AG04449 (cell line): ENCODE measurements around the gene MADD.

Experiments
- CTCF ChIA-PET: fragments of 350-600 bp; formaldehyde crosslinking; extraction: SDS; loops from one replicate; lab custom pipeline; 2021; ENCODE audit warnings: antibody characterized with exemption; lab: Yijun Ruan, JAX
- POLR2A ChIA-PET: fragments of 400-600, 350-600 bp; formaldehyde crosslinking; extraction: SDS; loops from one replicate; lab custom pipeline; 2020; ENCODE audit warnings: antibody characterized with exemption, inconsistent platforms; lab: Yijun Ruan, JAX
- DNase-seq: peaks from one replicate; pipeline ENCODE4 v3.0.0-alpha.2; 2010; ENCODE audit warnings: low read depth, low spot score
- H3K4me3 ChIP-seq: 2 replicates; pipeline ENCODE4 v1.5.1; 2011; ENCODE audit warnings: low read depth, mild to moderate bottlenecking, control low read depth, low read length
- TF ChIP-seq, protein P1 (sequence below): IDR thresholded peaks from one replicate; pipeline ENCODE4 v1.5.1; 2011; ENCODE audit warnings: mild to moderate bottlenecking, moderate library complexity, low read length, control low read depth, inconsistent platforms; ENCODE audit not compliant: insufficient read depth; ENCODE audit errors: missing control alignments

The MADD gene

DNA sequence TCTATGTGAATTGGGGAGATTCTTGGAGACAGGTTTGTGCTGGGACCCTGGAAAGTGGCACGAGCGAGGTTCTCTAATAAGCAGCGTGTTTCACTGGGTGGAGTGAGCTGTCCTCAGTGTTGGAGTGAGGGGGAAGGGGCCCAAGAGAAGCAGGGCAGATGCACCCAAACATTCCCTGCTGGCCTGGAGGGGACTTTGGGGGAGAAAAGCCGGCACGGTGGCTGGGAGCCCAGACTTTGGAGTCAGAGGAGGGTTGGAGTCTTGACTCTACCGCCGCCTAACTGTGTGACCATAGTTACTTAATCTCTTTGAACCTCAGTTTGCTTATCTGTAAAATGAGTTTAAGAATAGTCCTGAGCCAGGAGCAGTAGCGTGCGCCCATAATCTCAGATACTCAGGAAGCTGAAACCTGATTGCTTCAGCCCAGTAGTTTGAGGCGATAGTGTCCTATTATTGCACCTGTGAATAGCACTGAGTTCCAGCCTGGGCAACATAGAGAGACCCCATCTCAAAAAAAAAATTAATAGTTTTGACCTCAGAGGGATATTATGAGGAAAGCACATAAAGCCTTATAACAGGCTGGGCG is 11.5 kb upstream of the MADD start:
- DNase-seq, result no peak
- POLR2A ChIA-PET, result interaction anchor here (1.1 to 1.5 kb wide), 2 partner anchors 10 to 16 kb away, joined by 4 to 5 read pairs; partner anchors contain the start of gene ACP2
- TF ChIP-seq, protein P1, sequence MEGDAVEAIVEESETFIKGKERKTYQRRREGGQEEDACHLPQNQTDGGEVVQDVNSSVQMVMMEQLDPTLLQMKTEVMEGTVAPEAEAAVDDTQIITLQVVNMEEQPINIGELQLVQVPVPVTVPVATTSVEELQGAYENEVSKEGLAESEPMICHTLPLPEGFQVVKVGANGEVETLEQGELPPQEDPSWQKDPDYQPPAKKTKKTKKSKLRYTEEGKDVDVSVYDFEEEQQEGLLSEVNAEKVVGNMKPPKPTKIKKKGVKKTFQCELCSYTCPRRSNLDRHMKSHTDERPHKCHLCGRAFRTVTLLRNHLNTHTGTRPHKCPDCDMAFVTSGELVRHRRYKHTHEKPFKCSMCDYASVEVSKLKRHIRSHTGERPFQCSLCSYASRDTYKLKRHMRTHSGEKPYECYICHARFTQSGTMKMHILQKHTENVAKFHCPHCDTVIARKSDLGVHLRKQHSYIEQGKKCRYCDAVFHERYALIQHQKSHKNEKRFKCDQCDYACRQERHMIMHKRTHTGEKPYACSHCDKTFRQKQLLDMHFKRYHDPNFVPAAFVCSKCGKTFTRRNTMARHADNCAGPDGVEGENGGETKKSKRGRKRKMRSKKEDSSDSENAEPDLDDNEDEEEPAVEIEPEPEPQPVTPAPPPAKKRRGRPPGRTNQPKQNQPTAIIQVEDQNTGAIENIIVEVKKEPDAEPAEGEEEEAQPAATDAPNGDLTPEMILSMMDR, result no peak
- H3K4me3 ChIP-seq, result no peak overlapping the region
- CTCF ChIA-PET, result interaction anchor here (0.8 to 5.6 kb wide), 24 partner anchors 9 to 105 kb away, joined by 3 to 108 read pairs (median 10); partner anchors contain the start of genes ACP2, ARFGAP2, MADD and PACSIN3

DNA sequence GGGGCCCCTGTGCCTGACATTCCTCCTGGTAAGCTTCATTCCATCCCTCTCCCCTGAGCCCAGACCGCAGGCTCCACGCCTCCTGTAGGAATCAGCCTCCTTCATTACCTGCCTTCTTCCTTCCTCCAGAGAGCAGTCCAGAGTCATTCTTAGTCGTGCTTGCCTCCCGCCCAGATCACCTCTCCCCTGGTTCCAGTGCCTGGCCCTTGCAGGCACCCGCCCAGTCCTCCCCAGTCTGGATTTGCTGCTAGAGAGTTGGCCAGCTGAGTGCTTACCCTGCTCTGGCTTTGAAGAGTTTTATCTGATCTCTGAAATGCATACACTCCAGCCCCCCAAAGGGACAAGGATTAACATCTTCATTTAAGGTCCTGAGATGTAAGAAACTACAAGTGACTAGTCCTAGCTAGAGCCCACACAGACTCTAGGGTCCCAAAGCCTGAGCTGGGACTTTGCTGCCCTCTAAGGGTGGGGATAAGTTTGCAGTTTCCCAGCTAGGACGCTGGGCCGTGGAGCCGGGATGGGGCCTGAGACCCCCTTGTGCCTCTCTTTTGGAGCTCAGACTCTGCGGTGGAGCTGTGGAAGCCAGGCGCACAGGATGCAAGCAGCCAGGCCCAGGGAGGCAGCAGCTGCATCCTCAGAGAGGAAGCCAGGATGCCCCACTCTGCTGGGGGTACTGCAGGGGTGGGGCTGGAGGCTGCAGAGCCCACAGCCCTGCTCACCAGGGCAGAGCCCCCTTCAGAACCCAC is 10.5 kb upstream of the MADD start:
- ChIA-PET POLR2A (interaction anchor here (1.5 to 1.8 kb wide), 2 partner anchors 11 to 17 kb away, joined by 4 to 6 read pairs; partner anchors contain the start of gene ACP2), CTCF (interaction anchor here (0.8 to 5.6 kb wide), 27 partner anchors 8 to 426 kb away, joined by 3 to 108 read pairs (median 9); partner anchors contain the start of genes ACP2, ARFGAP2, MADD and PACSIN3)
- no peak for DNase-seq
- TF ChIP-seq, protein P1, result peak; percentile 65
- no peak overlapping the region for H3K4me3 ChIP-seq

DNA sequence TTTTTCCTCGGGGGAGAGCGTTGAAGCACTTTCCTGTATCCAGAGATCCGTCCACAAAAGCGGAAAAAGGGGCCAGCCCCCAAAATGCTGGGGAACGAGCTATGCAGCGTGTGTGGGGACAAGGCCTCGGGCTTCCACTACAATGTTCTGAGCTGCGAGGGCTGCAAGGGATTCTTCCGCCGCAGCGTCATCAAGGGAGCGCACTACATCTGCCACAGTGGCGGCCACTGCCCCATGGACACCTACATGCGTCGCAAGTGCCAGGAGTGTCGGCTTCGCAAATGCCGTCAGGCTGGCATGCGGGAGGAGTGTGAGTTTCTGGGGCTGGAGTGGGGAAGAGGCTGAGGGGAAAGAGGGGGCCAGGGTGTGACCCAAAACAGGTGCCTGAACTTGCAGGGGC is 9.6 kb upstream of the MADD start:
- POLR2A ChIA-PET, result interaction anchor here (1.0 to 1.8 kb wide), 2 partner anchors 12 to 18 kb away, joined by 4 to 6 read pairs; partner anchors contain the start of gene ACP2
- TF ChIP-seq, protein P1, result no peak

DNA sequence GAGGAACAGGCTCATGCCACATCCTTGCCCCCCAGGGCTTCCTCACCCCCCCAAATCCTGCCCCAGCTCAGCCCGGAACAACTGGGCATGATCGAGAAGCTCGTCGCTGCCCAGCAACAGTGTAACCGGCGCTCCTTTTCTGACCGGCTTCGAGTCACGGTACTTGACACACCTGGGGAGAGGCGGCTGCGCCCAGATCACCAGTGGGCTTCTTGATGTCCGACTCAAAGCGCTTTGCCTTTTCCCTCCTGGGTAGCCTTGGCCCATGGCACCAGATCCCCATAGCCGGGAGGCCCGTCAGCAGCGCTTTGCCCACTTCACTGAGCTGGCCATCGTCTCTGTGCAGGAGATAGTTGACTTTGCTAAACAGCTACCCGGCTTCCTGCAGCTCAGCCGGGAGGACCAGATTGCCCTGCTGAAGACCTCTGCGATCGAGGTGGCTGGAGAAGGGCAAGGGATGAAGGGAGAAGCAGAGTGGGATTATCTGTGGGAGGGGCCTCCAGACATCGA is 8.6 kb upstream of the MADD start:
- TF ChIP-seq, protein P1, result no peak
- ChIA-PET POLR2A (interaction anchor here (1.0 kb wide), 1 partner anchor 19 kb away, joined by 4 read pairs; no protein-coding TSS in a partner anchor), CTCF (interaction anchor here (0.9 to 5.6 kb wide), 8 partner anchors 11 to 108 kb away, joined by 3 to 108 read pairs (median 8); partner anchors contain the start of genes ACP2, ARFGAP2 and MADD)
- no peak overlapping the region for H3K4me3 ChIP-seq
- DNase-seq, result no peak

More for the DNA sequence above, 9.6 kb upstream of the MADD start:
- CTCF ChIA-PET, result interaction anchor here (1.0 to 5.6 kb wide), 20 partner anchors 7 to 427 kb away, joined by 3 to 108 read pairs (median 12); partner anchors contain the start of genes ACP2, ARFGAP2, MADD and PACSIN3
- no peak overlapping the region for H3K4me3 ChIP-seq
- DNase-seq, result no peak

DNA sequence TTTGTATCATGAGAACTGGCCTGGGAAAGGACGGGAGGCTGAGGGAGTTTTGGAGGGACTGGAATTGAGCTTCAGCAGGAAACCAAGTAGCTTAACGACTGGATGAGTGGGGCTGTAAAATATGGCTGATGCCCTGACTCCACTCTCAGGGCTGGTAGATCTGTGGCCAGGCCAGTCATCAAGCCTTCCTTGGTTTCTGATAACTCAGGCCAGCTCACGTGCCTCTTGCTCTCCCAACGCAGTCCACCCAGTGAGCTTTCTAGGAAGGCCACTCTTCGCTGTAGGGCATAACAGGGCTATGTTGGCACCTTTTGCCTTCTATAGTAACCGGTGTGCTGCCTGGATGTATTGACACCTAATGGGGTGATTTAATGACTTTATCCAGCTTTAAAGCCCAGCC is 5.8 kb upstream of the MADD start:
- no peak overlapping the region for H3K4me3 ChIP-seq
- POLR2A ChIA-PET, result interaction anchor here (1.1 kb wide), 1 partner anchor 16 kb away, joined by 3 read pairs; the partner anchor contains the start of gene ACP2
- TF ChIP-seq, protein P1, result no peak
- CTCF ChIA-PET, result interaction anchor here (0.8 to 3.5 kb wide), 8 partner anchors 9 to 376 kb away, joined by 3 to 31 read pairs (median 9); partner anchors contain the start of genes ACP2, ARFGAP2 and PACSIN3
- DNase-seq, result no peak
